ENCODE results near the gene TMEM232. TPM values are rescaled to one million over a fixed set of nuclear protein-coding genes. Genes with fewer than 3 reads are reported as not detected.

TMEM232 gene
- total and polyA plus RNA-seq, 12 donors: 0.26 to 4.4 (median 3.2) TPM

GRCh38 chr5:110547495-110547894, 179.0 kb downstream of the TMEM232 start:
- no peaks in the 10 kb centered on the region for H3K36me3 ChIP-seq
- no peaks in the 10 kb centered on the region for H3K27me3 ChIP-seq
- 87 to 90% methylated on average over 4 of the region's 4 CpGs for WGBS, 2 donors
- peaks cover 0 to 14% (median 0%) of the 10 kb centered on the region in 11 donors for H3K9me3 ChIP-seq
- no peak overlapping the region for H3K27ac ChIP-seq
- DNase-seq (no peak), ATAC-seq (no peak)
- no peak overlapping the region for H3K4me3 ChIP-seq
- H3K4me1 ChIP-seq: no peaks in the 10 kb centered on the region
- intact Hi-C loops (cut with DNase I): no loop called here
- TF ChIP-seq CTCF (IDR thresholded peaks at IDR 0.05): no peak

GRCh38 chr5:110545716-110546115, 180.8 kb downstream of the TMEM232 start:
- H3K27ac ChIP-seq: no peak overlapping the region
- intact Hi-C loops (cut with DNase I): no loop called here
- TF ChIP-seq CTCF (IDR thresholded peaks at IDR 0.05): no peak
- H3K4me3 ChIP-seq: no peak overlapping the region
- H3K9me3 ChIP-seq: no peaks in the 10 kb centered on the region
- H3K36me3 ChIP-seq: no peaks in the 10 kb centered on the region
- ATAC-seq (no peak), DNase-seq (no peak)
- WGBS, 2 donors: 80 to 92% methylated on average over 1 of the region's 1 CpG
- H3K27me3 ChIP-seq: no peaks in the 10 kb centered on the region
- H3K4me1 ChIP-seq: no peaks in the 10 kb centered on the region

GRCh38 chr5:110544603-110545002, 181.9 kb downstream of the TMEM232 start:
- Histone ChIP-seq H3K4me3 (no peak overlapping the region), H3K4me1 (no peaks in the 10 kb centered on the region), H3K27ac (no peak overlapping the region), H3K27me3 (no peaks in the 10 kb centered on the region), H3K36me3 (no peaks in the 10 kb centered on the region), H3K9me3 (no peaks in the 10 kb centered on the region)
- ATAC-seq: no peak
- DNase-seq: no peak
- intact Hi-C loops (cut with DNase I): no loop called here
- no peak for TF ChIP-seq CTCF (IDR thresholded peaks at IDR 0.05)
- WGBS, 2 donors: 87 to 95% methylated on average over 1 of the region's 1 CpG

- intact Hi-C loops (cut with DNase I): no loop called here
- 90 to 95% methylated on average over 3 of the region's 3 CpGs for WGBS, 2 donors
- H3K36me3 ChIP-seq: no peaks in the 10 kb centered on the region
- no peaks in the 10 kb centered on the region for H3K9me3 ChIP-seq
- ATAC-seq: no peak
- DNase-seq: no peak
- no peaks in the 10 kb centered on the region for H3K27me3 ChIP-seq
- H3K27ac ChIP-seq: no peak overlapping the region
- TF ChIP-seq CTCF (IDR thresholded peaks at IDR 0.05): no peak
- no peak overlapping the region for H3K4me3 ChIP-seq
- no peaks in the 10 kb centered on the region for H3K4me1 ChIP-seq
Observed at GRCh38 chr5:110542949-110543348, 183.5 kb downstream of the TMEM232 start.
